Esophagus muscularis mucosa (tissue), 4 donors: Measurements from ENCODE around the gene TPSG1. TPM values are rescaled to one million over a fixed set of nuclear protein-coding genes. Genes with fewer than 3 reads are reported as not detected.
"Not testable (repeated sequence)": the region's sequence is repeated elsewhere in the genome, so short reads cannot be mapped to it uniquely, and the experiment has no call there.

Source experiments
- DNase-seq: peaks from one replicate; pipeline ENCODE4 v3.0.0-alpha.2; 2017; ENCODE audit errors: extremely low spot score
- H3K27ac ChIP-seq, 4 donors: fragments of 200-600 bp; sonication (generic); replicated peaks in 1 of 4; 1 replicate in 3 of 4; 2 replicates in 1 of 4; pipeline ENCODE4 v1.5.1; 2016 to 2019; ENCODE audit warnings: mild to moderate bottlenecking in 1 of 4
- H3K27me3 ChIP-seq, 4 donors: fragments of 200-600 bp; sonication (generic); one replicate each; pipeline versions ENCODE4 v1.5.1 to v1.6.0; 2016 to 2019
- H3K36me3 ChIP-seq, 4 donors: fragments of 200-600 bp; sonication (generic); one replicate each; pipeline ENCODE4 v1.5.1; 2016 to 2019
- H3K4me1 ChIP-seq, 4 donors: fragments of 200-600 bp; sonication (generic); one replicate each; pipeline ENCODE4 v1.5.1; 2016 to 2019
- H3K4me3 ChIP-seq, 4 donors: fragments of 200-600 bp; sonication (generic); 1 replicate in 2 of 4; 2 replicates in 2 of 4; pipeline ENCODE4 v1.5.1; 2016 to 2019; ENCODE audit warnings: mild to moderate bottlenecking in 4 of 4, moderate library complexity in 1 of 4
- H3K9me3 ChIP-seq, 4 donors: fragments of 200-600 bp; sonication (generic); 1 replicate in 3 of 4; 2 replicates in 1 of 4; pipeline ENCODE4 v1.5.1; 2016 to 2019
- EP300 ChIP-seq: sonication (generic); formaldehyde crosslinking; IDR thresholded peaks from one replicate; pipeline ENCODE4 v1.6.1; 2017; ENCODE audit warnings: antibody characterized with exemption
- POLR2A ChIP-seq: fragments of 450-650 bp; IDR thresholded peaks from one replicate; pipeline ENCODE4 v1.6.1; 2017; ENCODE audit warnings: antibody characterized with exemption, moderate library complexity, mild to moderate bottlenecking, low read depth
- POLR2AphosphoS5 ChIP-seq, 2 donors: sonication (generic); formaldehyde crosslinking; IDR thresholded peaks; one replicate each; pipeline ENCODE4 v1.6.1; 2017; ENCODE audit warnings: antibody characterized with exemption in 2 of 2
- WGBS: methylation state at CpG from one replicate; pipeline ENCODE4 v1.1.5; 2018; 5-methylcytosine and 5-hydroxymethylcytosine counted together
- intact Hi-C: fragments of 100-400 bp; cut with DNase I; formaldehyde crosslinking; loops from one replicate; pipeline ENCODE4 v1.15.1; 2023
- total RNA-seq, 4 donors: library from RNA; depleted of rRNA; stranded (reverse); fragments of >200 nt; gene quantifications; one replicate each; pipeline versions ENCODE4 v1.1.0 to v1.2.1, GENCODE V29; 2016
- TF ChIP-seq, protein P1 (sequence below), 3 experiments: fragments of 200-600 bp in 2 of 3; fragments of 450-650 bp in 1 of 3; sonication (generic) in 2 of 3; IDR thresholded peaks; one replicate each; pipeline ENCODE4 v1.5.1; 2017 to 2019; ENCODE audit warnings: antibody characterized with exemption in 3 of 3, mild to moderate bottlenecking in 2 of 3, moderate library complexity in 1 of 3

Gene TPSG1
- total RNA-seq, 4 donors from 2014 or later: 0.39 to 2.9 (median 1.00) TPM

- TF ChIP-seq EP300 (no peak), POLR2A (no peak), POLR2AphosphoS5 (IDR thresholded peaks at IDR 0.05) (no peak)
- TF ChIP-seq, protein P1, sequence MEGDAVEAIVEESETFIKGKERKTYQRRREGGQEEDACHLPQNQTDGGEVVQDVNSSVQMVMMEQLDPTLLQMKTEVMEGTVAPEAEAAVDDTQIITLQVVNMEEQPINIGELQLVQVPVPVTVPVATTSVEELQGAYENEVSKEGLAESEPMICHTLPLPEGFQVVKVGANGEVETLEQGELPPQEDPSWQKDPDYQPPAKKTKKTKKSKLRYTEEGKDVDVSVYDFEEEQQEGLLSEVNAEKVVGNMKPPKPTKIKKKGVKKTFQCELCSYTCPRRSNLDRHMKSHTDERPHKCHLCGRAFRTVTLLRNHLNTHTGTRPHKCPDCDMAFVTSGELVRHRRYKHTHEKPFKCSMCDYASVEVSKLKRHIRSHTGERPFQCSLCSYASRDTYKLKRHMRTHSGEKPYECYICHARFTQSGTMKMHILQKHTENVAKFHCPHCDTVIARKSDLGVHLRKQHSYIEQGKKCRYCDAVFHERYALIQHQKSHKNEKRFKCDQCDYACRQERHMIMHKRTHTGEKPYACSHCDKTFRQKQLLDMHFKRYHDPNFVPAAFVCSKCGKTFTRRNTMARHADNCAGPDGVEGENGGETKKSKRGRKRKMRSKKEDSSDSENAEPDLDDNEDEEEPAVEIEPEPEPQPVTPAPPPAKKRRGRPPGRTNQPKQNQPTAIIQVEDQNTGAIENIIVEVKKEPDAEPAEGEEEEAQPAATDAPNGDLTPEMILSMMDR (IDR thresholded peaks at IDR 0.05): no peak
- no peak overlapping the region for H3K4me3 ChIP-seq
- H3K4me1 ChIP-seq: peaks cover 0 to 27% (median 18%) of the 10 kb centered on the region in 4 donors
- H3K27me3 ChIP-seq: peaks cover 0 to 3% (median 0%) of the 10 kb centered on the region in 4 donors
- no peaks in the 10 kb centered on the region for H3K9me3 ChIP-seq
- WGBS: 79% methylated on average over 13 of the region's 19 CpGs
- peak overlapping the region in 1 of 4 donors; percentile 23 for H3K27ac ChIP-seq
- intact Hi-C loops: no loop called here
- no peak for DNase-seq
- H3K36me3 ChIP-seq: peaks cover 0 to 71% (median 56%) of the 10 kb centered on the region in 4 donors
Measured at GRCh38 chr16:1199347-1200013, 25.6 kb downstream of the TPSG1 start.

DNA sequence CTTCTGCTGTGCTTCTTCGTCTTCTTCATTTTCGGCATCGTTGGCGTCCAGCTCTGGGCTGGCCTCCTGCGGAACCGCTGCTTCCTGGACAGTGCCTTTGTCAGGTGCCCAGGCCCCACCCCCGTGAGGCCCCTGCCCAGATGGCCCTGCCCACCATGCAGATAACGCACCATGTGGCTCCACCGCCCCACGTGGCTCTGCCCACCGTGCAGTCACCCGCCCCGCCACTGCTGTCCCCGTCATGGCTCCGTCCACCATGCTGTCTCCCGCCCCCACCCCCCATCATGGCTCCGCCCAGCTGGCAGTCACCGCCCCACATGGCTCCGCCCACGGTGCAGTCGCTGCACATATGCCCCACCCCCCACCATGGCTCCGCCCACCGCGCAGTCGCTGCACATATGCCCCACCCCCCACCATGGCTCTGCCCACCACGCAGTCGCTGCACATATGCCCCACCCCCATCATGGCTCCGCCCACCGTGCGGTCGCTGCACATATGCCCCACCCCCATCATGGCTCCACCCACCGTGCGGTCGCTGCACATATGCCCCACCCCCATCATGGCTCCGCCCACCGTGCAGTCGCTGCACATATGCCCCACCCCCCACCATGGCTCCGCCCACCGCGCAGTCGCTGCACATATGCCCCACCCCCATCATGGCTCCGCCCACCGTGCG is 26.3 kb downstream of the TPSG1 start:
- H3K27me3 ChIP-seq, H3K9me3 ChIP-seq, H3K4me3 ChIP-seq, DNase-seq, intact Hi-C loops: not testable (repeated sequence)
- WGBS: 90% methylated on average over 20 of the region's 44 CpGs
- Histone ChIP-seq H3K36me3 (peaks cover 0 to 64% (median 49%) of the 10 kb centered on the region in 4 donors), H3K27ac (peak overlapping the region in 2 of 4 donors; percentile 22 to 26), H3K4me1 (peaks cover 0 to 33% (median 25%) of the 10 kb centered on the region in 4 donors)

DNA sequence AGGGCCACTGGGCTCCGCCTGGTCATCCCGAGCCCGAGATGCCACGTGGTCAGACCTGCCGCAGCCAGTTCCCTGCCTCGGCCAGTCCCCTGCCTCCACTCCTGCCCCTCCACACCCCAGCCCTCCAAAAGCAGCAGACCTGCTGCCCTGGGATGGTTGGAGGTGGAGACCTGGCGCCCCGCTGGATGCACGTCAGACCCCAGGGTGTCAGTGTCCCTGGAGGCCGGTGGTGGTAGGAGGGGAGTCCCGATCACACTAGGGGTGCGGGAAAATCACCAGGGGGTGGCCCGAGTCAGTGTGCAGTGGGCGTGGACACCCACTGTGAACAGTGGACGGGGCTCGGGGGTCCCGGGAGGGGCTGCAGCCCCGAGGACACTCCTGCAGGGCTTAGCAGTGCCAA is 26.9 kb downstream of the TPSG1 start:
- TF ChIP-seq POLR2AphosphoS5 (IDR thresholded peaks at IDR 0.05): no peak
- TF ChIP-seq POLR2A: no peak
- TF ChIP-seq, protein P1 (IDR thresholded peaks at IDR 0.05): no peak
- no peak for TF ChIP-seq EP300
- H3K36me3 ChIP-seq: peaks cover 0 to 58% (median 45%) of the 10 kb centered on the region in 4 donors
- H3K9me3 ChIP-seq: no peaks in the 10 kb centered on the region
- WGBS: 87% methylated on average over 8 of the region's 18 CpGs
- H3K4me1 ChIP-seq: peaks cover 0 to 40% (median 31%) of the 10 kb centered on the region in 4 donors
- H3K4me3 ChIP-seq: no peak overlapping the region
- H3K27me3 ChIP-seq: peaks cover 0 to 3% (median 0%) of the 10 kb centered on the region in 4 donors
- H3K27ac ChIP-seq: peak overlapping the region in 2 of 4 donors; percentile 26 to 88
- no peak for DNase-seq
- intact Hi-C loops: no loop called here

DNA sequence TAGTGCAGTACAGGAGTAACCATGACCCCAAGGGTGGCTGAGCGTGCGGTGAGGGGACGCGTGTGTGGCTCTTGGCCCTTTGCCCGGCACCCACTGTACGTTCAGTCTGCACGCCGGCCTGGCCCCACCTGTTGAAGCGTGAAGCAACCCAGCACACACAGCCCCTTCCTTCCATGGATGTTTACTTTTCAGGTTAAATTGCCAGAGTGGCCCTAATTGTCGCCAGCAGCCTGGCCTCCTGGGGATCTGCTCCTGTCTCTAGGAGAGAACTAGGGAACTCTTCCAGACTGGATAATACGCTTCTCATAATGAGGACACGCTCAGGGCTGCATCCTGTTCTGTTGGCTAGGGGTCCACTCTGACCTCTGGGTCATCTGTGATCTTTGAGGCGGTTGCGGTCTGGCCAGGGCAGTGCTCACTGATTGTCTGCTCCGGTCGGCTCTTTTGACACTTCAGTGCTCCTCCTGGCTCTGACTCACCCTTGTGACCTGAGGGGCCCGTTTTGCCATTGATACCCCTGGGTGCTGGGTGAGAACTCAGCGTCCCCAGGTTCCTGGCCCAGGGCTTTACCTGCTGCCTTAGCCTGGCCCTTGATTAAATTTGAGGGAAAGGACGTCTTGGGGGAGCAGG is 27.7 kb downstream of the TPSG1 start:
- peaks cover 0 to 3% (median 0%) of the 10 kb centered on the region in 4 donors for H3K27me3 ChIP-seq
- intact Hi-C loops: no loop called here
- no peak overlapping the region for H3K4me3 ChIP-seq
- H3K27ac ChIP-seq: peak overlapping the region in 3 of 4 donors; percentile 77 to 88 (median 85)
- TF ChIP-seq POLR2AphosphoS5 (IDR thresholded peaks at IDR 0.05) (no peak), POLR2A (no peak), EP300 (no peak)
- TF ChIP-seq, protein P1 (IDR thresholded peaks at IDR 0.05): no peak
- H3K36me3 ChIP-seq: peaks cover 0 to 50% (median 36%) of the 10 kb centered on the region in 4 donors
- DNase-seq: no peak
- 56% methylated on average over 13 of the region's 19 CpGs for WGBS
- peaks cover 0 to 48% (median 39%) of the 10 kb centered on the region in 4 donors for H3K4me1 ChIP-seq
- no peaks in the 10 kb centered on the region for H3K9me3 ChIP-seq

DNA sequence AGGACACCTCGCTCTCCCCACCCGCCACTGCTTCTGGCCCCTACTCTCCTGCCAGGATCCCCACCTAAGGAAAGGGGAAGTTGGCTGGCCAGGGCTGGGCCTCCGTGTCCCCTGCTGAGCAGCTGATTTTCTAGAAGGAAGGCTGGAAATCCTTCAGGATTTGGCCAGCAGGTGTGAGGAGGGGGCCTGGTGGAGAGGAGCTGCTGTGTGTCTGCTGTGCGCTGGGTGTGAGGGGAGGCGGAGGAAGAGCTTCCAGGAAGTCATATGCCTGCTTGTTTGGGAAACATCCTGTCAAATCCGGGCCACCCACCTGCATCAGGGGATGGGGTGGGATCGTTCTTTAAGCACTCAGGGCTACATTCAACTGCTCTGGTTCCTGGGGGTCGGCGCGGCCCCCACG is 28.6 kb downstream of the TPSG1 start:
- no peak for DNase-seq
- H3K27me3 ChIP-seq: peaks cover 0 to 3% (median 0%) of the 10 kb centered on the region in 4 donors
- no peaks in the 10 kb centered on the region for H3K9me3 ChIP-seq
- peaks cover 0 to 41% (median 28%) of the 10 kb centered on the region in 4 donors for H3K36me3 ChIP-seq
- peak overlapping the region in 3 of 4 donors; percentile 77 to 88 (median 85) for H3K27ac ChIP-seq
- intact Hi-C loops: no loop called here
- no peak overlapping the region for H3K4me3 ChIP-seq
- TF ChIP-seq EP300: no peak
- TF ChIP-seq, protein P1 (IDR thresholded peaks at IDR 0.05): no peak
- no peak for TF ChIP-seq POLR2A
- no peak for TF ChIP-seq POLR2AphosphoS5 (IDR thresholded peaks at IDR 0.05)
- WGBS: 75% methylated on average over 11 of the region's 11 CpGs
- peaks cover 0 to 57% (median 48%) of the 10 kb centered on the region in 4 donors for H3K4me1 ChIP-seq
